HG02588 (cell line): ENCODE measurements around the gene BCL11A.
"Not testable (repeated sequence)": the region's sequence is repeated elsewhere in the genome, so short reads cannot be mapped to it uniquely, and the experiment has no call there.

Experiments used
- ATAC-seq: cut with Tn5 transposase; IDR thresholded peaks from one replicate; pipeline ENCODE4 v1.9.1; 2021; ENCODE audit warnings: mild to moderate bottlenecking, moderate library complexity; ENCODE audit not compliant: unreplicated experiment

BCL11A gene

DNA sequence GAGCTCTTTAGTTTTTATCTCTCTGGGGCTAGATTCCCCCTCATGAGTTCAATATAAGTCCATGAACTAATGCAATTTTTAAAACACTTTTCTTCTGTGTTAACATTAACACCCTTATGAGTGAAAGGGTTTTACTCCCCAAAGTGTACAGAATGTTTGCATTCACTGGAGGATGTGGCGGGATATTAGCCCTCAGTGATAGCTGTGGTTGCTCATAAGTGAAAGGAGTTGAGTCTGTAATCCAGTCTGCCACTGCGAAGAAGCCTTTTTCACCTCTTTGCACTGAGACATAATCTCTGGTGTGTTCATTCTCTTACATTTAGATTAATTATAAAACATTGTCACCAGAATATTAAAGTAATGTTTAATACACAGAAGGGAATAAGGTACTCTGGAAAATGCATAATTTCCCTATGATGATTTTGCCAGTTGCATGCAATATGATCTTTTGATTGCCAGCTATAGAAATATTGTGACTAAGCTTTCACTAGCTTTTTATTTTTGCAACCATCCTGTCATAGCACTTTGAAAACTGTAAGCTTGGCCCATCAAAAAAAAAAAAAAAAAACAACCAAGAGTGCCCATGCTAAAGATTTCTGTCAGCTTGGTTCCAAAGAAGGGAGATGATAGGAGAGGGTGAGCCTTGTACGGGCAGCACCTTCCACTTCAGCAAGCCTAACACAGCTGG, 113.2 kb downstream of the BCL11A start:
- ATAC-seq = no peak

DNA sequence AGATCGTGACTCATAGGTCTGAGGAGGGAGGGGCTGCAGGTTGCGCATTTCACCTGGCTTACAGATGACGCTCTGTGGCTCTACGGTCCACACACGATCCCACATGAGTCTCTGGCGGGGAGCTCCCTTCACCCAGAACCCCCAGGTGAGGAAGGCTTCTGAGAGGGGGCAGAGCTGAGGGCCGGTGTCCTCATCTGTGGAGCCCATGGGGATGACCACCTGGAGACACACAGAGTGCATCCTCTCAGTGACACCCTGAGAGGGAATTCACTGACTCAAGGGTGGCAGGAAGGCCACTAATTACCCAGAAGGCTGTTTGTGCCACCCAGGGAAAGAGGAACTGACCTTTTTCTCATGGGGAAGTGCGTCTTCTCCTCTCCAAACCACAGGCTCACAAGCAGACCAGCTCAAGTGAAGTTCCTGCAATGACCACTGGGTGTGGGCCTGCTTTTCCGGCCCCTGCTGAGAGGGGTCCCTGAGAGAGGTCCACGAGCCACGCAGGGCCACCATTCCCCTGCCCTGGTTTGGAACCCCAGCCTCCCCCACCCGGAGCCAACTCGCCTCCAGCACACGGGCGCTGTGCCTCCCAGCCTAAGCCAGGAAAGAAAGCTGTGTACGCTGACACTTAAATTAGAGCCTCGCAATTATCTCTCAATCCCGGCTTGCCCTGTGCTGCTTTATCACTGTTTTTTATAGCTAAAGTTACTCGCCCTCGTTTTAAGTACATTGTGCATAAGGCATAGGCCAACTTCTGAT, 114.1 kb downstream of the BCL11A start:
- ATAC-seq = peak; percentile 99

DNA sequence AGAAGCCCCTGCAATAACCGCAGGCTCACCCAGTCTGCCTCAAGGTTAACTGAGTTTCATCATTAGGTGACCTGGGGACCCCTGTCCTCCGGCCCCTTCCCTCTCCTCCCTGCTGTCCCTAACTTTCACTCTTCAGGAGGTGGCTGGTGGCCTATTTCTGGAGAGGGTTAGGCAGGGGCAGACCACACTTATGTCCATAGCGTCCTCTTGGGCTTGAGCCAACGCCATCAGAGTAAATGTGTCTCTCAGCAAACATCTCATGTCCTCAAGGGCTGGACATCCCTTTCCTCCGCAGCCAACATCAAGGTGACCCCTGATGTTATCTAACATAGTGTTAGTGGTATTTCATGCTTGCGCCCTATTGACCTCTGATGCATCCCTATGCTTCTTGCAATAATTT, 114.8 kb downstream of the BCL11A start:
- no peak for ATAC-seq

DNA sequence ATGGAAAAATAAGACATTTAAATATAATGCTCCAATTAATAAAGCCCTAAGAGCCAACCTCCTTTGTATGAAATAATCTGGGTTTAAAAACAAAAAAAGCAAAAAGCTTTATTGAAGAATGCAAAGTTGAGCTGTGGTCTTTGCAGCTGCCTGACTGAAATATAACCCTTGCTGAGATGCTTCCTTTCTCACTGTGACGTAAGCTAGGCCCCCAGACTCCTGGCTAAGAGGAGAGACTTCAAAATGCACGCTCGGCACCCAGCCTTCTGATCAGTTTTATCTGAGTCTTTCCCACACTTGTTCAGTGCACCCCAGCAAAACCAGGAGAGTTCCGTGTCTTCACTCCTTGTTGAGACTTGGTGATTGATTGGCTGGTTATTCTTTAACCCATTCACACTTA, 115.3 kb downstream of the BCL11A start:
- ATAC-seq = no peak

DNA sequence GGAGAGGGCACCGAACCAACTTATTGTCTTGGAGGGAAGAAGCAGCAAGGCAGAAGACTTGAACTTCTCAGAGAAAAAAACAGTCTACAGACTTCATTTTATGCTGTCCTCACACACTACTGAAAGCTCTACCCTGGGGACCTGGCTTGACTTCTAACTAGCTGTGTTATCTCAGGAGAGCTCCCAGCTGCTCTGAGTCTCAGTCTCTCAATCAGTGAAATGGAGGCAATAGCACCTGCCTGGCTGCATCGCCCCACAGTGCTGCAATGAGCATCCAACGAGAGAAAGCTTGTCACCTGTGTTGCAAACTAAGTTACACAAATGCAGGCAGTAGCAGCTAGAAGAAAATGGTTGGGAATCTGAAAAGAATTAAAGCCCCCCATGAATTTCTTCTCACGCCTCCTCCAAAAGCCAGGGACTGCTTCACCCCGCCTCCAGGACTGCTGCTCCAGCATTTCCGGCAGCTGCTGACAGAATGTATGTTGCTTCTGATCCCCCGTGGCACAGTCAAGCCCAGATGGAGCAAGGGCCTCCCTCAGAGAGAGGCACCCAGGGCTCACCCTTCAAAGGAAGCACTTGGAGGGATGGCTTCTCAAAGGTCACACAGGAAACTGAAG, 116.3 kb downstream of the BCL11A start:
- no peak for ATAC-seq

DNA sequence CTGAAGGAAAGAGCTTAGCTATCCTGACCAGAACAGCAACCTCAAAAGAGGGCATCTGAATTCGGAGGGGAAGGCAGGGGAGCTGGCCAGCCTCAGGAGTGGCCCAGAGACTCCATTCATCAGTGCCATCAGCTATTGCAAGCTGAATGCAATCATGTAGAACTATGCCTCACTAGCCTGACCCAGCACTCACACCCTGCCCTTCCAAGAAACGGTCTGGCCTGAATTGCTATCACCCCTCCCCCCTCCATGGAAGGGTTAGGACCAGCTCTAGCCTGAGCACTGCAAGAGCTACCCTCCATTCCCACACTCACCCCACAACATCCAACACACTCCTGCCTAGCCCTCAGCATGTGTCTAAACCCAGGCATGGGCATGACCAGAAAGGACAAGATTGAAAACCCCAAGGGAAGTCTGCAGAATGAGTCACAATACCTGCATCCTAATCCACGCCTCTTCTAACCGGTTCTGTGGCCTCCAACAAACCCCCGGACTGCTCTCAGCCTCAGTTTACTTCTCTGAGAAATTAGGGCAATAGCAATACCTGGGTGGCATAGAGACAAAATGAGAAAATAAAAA, 120.3 kb downstream of the BCL11A start:
- no peak for ATAC-seq

DNA sequence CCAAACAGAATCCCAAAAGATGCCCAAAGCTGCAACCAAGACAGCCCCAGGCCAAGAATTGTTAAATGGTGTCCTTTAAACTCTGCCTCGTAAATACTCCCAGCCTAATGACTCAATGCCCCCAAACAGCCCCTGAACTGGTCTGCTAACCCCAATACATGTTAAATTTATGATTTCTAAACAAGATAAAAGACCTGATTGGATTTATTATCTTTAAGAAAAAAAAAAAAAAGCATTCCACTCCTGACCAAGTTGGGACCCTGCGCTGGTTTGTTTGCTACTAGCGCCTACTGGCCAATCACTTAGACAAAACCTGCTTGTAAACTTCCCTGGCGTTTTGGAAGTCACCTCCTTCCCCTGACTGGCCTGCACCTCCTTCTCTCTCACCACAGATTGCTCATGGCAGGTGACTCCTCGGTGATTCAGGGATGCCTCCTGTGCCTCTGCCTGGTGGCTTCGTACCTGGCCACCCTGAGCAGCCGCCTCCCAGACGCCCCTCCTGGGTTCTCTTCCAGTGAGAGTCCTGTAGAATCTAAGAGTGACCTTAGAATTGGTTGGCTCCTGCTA, 121.3 kb downstream of the BCL11A start:
- ATAC-seq = no peak

DNA sequence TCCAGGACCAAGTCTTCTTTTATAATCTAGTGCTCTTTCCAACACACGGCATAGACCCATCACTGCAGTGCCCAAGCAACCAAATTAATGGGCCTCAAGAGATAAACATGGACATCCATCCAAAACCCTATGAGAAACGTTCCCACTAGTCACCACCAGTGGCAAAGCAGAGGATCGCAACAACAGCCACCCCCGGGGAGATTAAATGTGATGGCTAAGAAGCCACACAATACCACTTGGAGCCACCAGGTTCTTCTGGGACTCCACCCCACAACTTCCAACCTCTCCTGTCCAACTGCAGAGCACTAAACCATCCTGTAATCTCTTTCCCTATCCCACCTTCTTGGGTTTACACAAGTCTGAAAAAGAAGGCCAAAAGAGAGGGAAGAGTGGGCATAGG, 123.8 kb downstream of the BCL11A start:
- no peak for ATAC-seq

DNA sequence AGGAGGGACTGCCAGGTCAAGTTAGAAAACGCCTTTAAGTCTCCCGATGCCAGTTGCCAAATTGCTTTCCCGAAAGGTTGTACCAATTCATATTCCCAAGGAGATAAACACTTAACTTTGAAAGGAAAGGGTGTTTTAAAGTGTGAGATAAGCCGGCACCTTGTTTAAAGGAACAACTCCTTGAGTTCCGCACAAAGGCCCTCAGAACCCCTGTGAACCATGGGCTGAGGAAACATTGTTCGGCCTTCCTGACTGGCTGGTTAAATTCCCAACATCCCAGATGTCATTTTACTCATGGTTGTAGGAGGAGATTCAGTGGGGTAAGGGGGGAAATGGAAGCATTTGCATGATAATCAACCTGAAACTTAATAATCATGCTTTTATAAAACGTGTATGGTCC, 126.6 kb downstream of the BCL11A start:
- ATAC-seq = no peak

DNA sequence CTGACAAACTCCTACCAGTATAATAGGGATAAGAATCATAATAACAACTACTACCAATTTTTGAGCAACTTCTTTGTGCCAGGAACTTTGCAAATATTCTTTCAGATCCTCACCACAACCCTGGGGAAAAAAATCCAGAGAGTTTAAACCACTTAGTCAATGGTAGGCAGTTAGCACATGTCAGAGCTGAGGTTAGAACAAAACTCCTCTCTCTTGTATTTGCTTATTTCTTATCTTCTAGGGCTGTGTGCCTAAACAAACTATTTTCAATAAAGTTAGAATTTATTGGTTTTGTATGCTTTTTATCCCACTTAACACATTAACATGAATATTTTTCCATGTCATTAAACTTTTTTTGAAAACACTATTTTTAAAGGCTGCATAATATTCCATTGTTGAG, 127.1 kb downstream of the BCL11A start:
- no peak for ATAC-seq

DNA sequence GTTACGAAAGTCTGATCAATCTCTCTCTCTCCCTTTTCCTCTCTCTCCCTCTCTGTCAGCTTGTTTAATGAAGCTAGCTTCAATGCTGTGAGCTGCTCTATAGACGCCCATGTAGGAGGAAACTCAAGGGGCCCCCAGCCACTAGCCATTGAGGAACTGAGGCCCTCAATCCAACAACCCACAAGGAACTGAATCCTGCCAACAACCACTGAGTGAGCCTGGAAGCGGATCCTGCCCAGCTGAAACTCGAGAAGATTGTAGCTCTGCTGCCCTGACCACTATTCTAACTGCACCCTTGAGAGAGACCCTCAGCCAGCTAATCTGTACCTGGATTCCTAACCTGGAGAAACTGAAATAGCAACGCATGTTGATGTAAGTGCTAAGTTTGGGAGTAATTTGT, 129.2 kb downstream of the BCL11A start:
- ATAC-seq = no peak

DNA sequence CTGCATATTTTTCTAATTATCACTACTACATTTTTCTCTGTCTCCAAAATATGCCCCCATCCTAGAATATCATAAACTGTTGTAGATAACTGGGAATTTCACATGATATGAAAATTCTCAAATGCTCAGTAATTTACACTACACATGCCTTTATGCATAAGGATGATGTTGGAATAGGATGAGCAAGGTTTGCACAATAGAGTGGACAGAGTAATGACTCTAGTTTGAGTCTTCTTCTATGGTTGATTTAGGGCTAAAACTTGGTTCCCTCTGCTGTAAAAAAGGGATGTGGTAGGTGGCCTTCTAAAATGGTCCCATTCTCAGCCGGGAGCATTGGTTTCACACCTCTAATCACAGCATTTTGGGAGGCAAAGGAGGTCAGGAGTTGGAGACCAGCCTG, 129.9 kb downstream of the BCL11A start:
- ATAC-seq = no peak

DNA sequence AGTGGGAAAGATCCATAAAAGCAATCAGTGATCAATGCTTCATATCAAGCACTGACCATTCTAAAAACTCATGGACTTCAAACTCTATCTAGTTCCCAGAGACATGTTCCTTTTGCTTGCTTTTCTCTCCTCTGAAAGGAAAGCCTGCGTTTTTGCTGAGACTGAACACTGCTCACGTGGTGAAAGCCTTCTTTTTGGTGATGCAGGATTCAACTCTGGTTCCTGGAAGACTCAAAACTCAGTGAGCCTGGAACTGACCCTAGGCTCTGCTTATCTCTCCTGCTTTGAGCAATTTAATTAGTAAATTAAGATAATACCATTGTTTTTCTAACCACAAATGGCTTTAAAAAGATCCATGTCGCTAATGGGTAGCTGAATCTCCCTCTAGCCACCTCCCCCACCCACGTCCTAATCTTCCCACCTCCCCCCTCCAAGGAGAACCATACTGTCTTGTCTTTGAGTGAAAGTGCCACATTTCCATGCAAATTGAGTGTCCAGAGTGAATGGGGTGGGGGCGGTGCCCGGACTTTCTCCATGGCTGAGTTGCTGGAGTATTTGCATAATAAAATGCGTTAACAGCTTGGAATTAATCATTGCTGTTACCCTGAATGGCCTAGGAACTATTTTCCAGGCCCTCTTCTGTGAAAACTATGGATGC, 130.5 kb downstream of the BCL11A start:
- ATAC-seq = no peak

DNA sequence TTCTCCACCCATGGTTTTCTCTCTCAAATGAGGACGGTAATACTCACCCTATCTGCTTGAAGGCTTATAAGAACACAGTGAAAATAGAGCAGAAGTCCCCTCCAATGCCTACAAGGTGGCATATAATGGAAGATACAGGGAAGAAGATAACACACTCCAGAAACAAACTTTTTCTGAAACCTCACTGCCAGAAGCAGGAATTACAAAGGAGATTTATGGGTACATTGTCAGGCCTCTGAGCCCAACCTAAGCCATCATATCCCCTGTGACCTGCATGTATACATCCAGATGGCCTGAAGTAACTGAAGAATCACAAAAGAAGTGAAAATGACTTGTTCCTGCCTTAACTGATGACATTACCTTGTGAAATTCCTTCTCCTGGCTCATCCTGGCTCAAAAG, 136.2 kb downstream of the BCL11A start:
- not testable (repeated sequence) for ATAC-seq

DNA sequence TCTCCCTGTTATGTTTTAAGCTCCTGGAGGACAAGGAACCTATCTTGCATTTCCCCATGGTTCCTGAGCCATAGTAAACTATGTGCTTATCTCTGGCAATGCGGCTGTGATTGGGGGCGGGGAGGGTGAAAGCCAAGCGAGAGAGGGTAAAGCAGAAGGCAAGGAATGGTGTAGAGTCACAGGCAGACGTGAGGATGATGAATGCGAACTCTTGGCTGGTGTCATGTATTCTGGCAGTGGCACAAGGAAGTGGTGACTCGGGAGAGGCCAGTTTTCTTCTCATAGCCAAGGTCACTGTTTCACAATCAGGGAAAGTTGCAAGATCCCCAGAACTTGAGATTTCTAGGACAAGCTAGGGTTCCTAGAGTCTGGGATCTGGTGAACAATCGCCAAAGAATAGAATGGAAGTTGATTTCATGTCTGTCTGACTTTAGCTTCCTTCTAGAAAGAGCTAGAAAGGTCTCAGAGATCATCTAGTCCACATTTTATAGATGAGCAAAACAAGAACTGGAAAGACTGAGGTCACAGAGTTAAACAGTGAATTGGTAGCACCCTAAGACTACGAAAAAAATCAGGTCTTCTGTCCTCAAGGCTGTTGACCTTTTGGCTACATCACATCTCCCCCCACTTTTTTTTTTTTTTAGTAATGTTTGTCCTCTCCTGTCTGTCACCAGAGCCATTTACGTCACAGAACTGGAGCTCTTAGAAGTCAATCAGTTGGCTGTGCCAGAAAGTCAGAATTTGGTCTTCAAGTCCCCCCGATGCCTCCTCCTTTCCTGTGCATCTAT, 137.0 kb downstream of the BCL11A start:
- no peak for ATAC-seq

DNA sequence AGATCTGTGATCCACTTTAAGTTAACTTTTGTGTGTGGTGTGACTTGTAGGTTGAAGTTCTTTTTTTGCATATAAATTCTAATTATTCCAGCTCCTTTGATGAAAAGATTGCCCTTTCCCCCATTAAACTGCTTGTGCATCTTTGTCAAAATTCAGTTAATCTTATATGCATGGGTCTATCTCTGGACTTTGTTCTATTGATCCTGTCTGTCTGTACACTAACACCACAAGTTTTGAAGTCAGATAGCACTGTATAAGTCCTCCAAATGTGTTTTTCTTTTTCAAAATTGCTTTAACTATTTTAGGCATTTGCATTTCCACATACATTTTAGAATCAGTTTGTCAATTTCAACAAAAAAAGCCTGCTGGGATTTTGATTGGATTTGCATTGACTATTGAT, 137.6 kb downstream of the BCL11A start:
- no peak for ATAC-seq

DNA sequence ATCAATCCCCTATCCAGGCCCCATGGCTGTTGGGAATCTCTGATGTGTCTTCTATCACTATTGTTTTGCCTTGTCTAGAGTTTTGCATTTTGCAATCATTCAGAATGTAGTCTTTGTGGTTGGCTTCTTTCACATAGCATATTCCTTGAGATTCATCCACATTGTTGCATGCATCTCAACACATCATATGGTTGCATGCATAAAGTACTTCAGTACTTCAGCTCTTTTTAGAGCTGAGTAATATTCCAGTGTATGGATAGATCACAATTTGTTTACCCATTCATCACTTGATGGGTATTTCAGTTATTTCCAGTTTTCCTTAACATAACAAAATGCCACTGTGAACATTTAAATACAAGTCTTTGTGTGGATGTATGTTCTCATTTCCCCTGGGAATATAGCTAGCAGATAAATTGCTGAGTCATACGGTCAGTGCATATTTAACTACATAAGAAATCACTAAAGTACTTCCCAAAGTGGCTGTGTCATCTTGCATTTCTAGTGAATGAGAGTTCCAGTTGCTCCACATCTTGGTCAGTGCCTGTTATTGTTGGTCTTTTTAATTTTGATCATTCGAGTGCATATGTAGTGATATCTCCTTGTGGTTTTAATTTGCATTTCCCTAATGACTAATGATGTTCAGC, 138.8 kb downstream of the BCL11A start:
- ATAC-seq = no peak

DNA sequence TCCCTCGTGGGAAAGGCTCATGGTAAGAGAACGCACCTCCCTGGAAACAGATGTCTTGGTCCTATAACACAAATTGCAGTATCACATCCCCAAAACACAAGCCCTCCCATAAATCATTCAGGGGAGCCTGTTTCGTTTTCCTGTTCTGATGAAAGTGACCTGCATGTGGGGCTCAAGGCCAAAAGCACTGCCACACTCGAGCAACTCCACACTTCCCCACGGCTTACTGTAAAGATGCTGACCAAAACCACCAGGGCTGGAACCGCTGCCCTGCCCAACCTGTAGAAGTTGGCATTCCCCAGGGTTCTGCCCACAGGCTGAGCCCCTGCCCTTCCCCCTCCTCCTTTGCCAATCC, 139.7 kb downstream of the BCL11A start:
- peak; percentile 74 for ATAC-seq

DNA sequence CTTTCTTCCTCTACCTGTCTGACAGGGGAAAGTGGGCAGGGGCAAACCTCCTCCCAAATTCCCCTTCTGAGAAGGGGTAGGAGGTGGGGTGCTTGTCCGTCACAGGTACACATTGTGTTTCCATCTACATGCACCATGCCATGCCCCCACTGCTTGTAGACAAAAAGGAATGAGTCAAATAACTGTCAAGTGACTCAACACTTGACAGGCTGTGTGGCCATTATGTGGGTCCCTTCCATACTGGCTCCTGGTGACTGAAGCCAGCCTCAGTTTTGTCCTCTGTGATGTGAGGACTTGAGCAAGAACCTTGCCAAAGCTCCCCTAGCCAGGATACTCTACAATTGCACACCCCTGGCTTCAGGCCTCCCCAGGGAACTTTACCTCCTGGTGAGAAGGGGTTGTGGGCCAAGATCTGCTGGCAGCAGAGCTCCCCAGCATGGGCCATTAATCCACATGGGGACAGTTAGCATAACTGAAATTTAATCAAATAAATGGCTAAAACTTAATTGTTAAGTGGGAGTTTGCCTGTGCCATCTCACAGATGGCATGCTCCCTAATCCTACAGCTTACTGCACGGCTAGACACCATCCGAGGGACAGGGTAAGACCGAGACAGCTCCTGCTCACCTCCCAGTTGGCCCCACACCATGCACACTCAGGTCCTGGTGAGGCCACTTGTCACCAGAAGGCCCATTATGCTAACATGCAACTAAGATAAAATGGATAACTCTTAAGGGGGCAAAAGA, 140.2 kb downstream of the BCL11A start:
- ATAC-seq = no peak
